Left ventricle myocardium inferior (tissue), 1 donor: ENCODE results near the gene ALG9. TPM values are rescaled to one million over a fixed set of nuclear protein-coding genes. Genes with fewer than 3 reads are reported as not detected.

Source experiments
- DNase-seq: peaks from one replicate; pipeline ENCODE4 v3.0.0-alpha.2; 2020
- H3K27ac ChIP-seq: fragments of 200-600 bp; replicated peaks from 2 replicates; pipeline ENCODE4 v1.8.0; 2021
- H3K27me3 ChIP-seq: fragments of 200-600 bp; 2 replicates; pipeline ENCODE4 v1.8.0; 2021; ENCODE audit warnings: low read depth
- H3K36me3 ChIP-seq: fragments of 200-600 bp; 2 replicates; pipeline ENCODE4 v1.8.0; 2021
- H3K4me1 ChIP-seq: fragments of 200-600 bp; 2 replicates; pipeline ENCODE4 v1.8.0; 2021
- H3K4me3 ChIP-seq: fragments of 200-600 bp; 2 replicates; pipeline ENCODE4 v1.8.0; 2021; ENCODE audit warnings: mild to moderate bottlenecking, moderate library complexity
- H3K9me3 ChIP-seq: fragments of 200-600 bp; replicated peaks from 2 replicates; pipeline ENCODE4 v1.8.0; 2021
- intact Hi-C: fragments of 100-400 bp; cut with micrococcal nuclease; formaldehyde crosslinking; loops from one replicate; pipeline ENCODE4 v1.11.0; 2022
- total RNA-seq: library from RNA; stranded (reverse); fragmentation: NEBNext Ultra II Directional; extraction: Animal tissue kit (Norgen Biotek cat#: 25700); gene quantifications from one replicate; pipeline ENCODE4 v1.2.1, GENCODE V29; 2021
- TF ChIP-seq, protein P1 (sequence below): fragments of 200-600 bp; IDR thresholded peaks from 2 replicates; pipeline ENCODE4 v1.8.0; 2021; ENCODE audit warnings: antibody characterized with exemption, mild to moderate bottlenecking, borderline replicate concordance
- donor health status: DM: no; HTN: yes; CAD: no; lungs with severe emphysema.

The ALG9 gene
- total RNA-seq, 1 donor from 2014 or later = 14.4 TPM

DNA sequence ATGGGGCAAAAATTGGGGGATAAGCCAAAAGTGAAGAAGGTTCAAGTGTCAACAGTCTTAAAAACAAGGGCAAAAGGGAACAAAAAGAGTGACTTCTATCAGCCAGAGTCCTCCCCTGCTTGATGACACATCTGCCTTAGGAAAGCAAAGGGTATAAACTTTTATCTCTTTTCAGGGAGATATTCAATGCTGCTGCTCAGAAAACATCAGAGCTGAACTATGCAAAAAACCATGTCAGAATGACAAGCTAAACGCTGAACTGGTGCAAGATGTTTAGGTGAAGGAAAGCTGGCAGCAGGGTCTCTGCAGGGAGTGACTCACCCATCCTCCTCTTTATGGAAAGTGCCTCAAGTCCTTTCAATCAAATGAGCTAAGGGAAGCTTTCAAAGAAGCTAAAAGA is 24.7 kb downstream of the ALG9 start:
- no peaks in the 10 kb centered on the region for H3K27me3 ChIP-seq
- intact Hi-C loops = no loop called here
- peaks cover 74% of the 10 kb centered on the region for H3K36me3 ChIP-seq
- no peaks in the 10 kb centered on the region for H3K4me1 ChIP-seq
- TF ChIP-seq, protein P1, sequence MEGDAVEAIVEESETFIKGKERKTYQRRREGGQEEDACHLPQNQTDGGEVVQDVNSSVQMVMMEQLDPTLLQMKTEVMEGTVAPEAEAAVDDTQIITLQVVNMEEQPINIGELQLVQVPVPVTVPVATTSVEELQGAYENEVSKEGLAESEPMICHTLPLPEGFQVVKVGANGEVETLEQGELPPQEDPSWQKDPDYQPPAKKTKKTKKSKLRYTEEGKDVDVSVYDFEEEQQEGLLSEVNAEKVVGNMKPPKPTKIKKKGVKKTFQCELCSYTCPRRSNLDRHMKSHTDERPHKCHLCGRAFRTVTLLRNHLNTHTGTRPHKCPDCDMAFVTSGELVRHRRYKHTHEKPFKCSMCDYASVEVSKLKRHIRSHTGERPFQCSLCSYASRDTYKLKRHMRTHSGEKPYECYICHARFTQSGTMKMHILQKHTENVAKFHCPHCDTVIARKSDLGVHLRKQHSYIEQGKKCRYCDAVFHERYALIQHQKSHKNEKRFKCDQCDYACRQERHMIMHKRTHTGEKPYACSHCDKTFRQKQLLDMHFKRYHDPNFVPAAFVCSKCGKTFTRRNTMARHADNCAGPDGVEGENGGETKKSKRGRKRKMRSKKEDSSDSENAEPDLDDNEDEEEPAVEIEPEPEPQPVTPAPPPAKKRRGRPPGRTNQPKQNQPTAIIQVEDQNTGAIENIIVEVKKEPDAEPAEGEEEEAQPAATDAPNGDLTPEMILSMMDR = no peak
- no peak overlapping the region for H3K27ac ChIP-seq
- no peaks in the 10 kb centered on the region for H3K9me3 ChIP-seq
- no peak overlapping the region for H3K4me3 ChIP-seq
- DNase-seq = no peak

DNA sequence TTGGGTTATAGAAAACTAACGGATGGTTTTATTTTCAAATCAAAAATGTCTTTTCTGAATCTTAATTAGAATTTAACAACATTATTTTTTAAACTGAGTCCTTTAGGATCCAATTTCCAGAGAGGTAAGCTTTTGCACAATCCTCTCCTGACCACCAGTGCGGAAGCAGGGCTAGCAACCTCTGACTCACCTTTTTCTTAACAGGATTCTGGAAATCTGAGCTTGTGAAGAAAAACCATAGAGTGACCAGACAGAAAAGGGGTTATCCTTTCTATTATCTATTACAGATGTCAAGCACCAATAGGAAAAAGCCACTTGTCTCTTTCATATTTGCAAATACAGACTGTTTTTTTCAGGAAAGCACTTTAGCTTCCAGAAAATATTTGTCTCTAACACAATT is 25.3 kb downstream of the ALG9 start:
- intact Hi-C loops = no loop called here
- H3K27me3 ChIP-seq = no peaks in the 10 kb centered on the region
- H3K27ac ChIP-seq = no peak overlapping the region
- DNase-seq = no peak
- H3K4me3 ChIP-seq = no peak overlapping the region
- H3K4me1 ChIP-seq = peaks cover 4% of the 10 kb centered on the region
- no peaks in the 10 kb centered on the region for H3K9me3 ChIP-seq
- TF ChIP-seq, protein P1 = no peak
- peaks cover 69% of the 10 kb centered on the region for H3K36me3 ChIP-seq

DNA sequence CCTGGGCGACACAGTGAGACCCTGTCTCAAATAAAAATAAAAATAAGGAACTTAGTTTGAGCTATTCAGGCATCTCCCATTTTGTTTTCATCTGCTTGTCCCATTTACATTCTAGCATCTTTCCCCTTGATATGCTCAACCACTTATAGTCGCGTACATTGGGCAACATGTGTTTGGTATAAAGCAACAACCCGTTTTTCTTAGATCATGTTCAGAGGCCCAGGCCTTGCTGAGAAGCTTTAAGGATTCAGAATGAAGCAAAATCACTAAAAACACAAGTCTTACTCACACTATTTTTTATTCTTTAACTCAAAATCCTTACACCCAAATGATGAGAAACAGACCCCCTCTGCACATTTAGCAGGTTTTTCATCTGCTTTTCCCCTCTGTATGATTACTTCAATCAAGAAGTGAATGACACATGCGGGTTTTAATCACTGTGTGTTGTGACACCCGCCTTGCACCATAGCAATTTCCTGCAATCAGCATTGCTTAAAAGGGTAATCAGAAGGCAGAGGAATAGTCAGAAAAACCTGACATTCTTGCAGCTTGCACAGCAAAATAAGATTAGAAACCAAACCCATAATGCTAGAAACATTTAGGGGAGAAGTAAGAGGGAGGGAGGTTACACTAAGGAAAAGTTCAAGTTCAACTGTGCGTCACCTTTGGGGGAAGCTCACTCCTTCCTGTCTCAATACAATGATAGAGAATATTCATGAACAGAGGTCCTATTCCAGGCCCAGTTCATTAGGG is 25.9 kb downstream of the ALG9 start:
- TF ChIP-seq, protein P1 = no peak
- H3K27me3 ChIP-seq = no peaks in the 10 kb centered on the region
- H3K4me1 ChIP-seq = peaks cover 5% of the 10 kb centered on the region
- H3K36me3 ChIP-seq = peaks cover 63% of the 10 kb centered on the region
- DNase-seq = no peak
- no peak overlapping the region for H3K4me3 ChIP-seq
- no peak overlapping the region for H3K27ac ChIP-seq
- no peaks in the 10 kb centered on the region for H3K9me3 ChIP-seq
- intact Hi-C loops = no loop called here

DNA sequence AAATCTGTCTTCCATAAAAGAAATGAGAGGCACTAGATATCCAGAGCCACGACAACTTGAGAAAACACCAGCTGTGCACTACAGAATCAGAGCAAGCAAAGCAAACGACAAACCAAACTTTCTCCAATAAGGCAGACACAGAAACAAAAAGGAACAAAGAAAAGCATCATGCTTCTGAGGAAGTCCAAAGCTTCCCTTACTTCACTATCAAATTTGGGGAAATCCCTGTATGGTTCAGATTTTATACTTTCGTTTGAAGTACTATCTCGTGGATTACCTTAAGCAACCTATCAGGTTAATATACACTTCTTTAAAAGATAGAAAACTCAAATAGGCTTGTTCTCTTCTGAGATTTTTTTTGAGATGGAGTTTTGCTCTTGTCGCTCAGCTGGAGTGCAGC is 27.7 kb downstream of the ALG9 start:
- Histone ChIP-seq H3K27me3 (no peaks in the 10 kb centered on the region), H3K4me3 (no peak overlapping the region), H3K4me1 (peaks cover 12% of the 10 kb centered on the region), H3K36me3 (peaks cover 46% of the 10 kb centered on the region), H3K27ac (no peak overlapping the region), H3K9me3 (no peaks in the 10 kb centered on the region)
- intact Hi-C loops = loop anchor here (5.0 kb wide), 1 partner anchor 256 kb away; no protein-coding TSS in a partner anchor
- no peak for DNase-seq
- TF ChIP-seq, protein P1 = no peak

DNA sequence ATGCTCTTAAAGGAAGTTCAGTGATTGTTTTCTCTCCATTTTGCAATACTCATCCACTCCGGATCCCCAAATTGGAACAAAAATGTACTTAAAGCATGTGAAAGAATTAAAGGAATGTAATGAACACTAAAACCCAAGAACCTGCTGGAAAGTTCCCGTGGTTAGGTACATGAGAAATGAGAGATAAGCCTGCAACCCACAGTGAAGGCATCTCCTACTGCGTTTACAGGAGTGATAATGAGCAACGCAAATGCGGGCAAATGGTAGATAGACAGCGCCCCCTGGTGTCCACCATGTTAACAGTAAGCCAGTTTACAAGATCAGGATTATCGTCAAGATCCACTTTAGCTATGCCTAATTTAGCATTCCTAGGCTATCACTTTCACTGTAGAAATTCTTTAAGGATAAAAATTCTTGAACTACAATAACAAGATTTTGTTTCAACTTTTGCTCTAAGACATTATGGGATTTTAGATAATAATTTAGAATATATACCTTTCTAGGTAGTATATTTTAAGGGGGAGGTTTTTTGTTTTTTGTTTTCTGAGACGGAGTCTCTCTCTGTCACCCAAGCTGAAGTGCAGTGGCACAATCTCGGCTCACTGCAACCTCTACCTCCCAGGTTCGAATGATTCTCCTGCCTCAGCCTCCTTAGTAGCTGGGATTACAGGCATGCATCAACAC is 29.9 kb downstream of the ALG9 start:
- intact Hi-C loops = loop anchor here (5.0 kb wide), 1 partner anchor 254 kb away; no protein-coding TSS in a partner anchor
- Histone ChIP-seq H3K4me1 (peaks cover 12% of the 10 kb centered on the region), H3K4me3 (no peak overlapping the region), H3K9me3 (no peaks in the 10 kb centered on the region), H3K36me3 (peaks cover 42% of the 10 kb centered on the region), H3K27ac (no peak overlapping the region), H3K27me3 (no peaks in the 10 kb centered on the region)
- TF ChIP-seq, protein P1 = peak; percentile 93
- peak; percentile 86 for DNase-seq
